ENCODE measurements around the gene ITFG2.

DNA sequence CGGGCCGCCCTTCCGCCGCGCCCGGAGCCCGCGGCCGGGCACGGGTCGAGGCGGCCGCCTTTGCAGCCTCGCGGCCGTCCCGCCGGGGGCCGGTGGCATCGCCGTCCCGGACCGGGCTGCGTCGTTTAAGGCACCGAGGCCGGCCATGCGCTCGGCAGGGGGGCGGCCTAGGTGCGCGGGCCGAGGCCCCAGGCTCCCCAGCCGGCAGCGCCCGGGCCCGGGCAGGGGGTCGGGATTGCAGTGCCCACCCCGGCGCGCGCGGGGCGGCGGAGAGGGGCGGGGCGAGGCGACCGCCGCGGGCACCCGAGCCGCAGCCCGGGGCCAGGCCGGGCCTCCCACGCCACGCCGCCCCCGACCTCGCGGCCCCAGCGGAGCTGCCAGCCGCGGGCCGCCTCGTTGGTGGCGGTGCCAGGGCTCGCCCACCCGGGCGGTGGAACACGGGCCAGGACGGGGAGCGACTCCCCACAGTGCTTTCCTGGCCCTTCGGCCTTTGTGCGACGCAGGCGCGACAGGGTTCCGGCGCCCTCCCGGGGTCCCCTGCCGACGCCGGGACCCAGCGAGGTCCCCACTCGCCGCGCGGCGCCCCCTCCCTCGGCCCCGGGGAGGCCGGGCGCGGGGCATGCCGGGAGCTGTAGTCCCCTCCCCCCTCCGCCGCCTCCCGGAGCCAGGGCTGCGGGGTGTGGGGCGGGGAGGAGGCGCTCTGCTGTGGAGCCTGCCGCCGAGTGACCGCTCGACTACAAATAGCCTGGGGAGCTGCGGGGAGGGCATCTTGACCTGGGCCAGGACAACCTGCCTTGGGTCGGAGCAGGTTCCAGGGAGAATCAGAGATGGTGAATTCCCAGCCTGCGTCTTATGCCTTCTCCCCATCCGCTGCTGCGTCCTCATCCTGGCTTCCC is 16.9 kb upstream of the ITFG2 start:
- TF ChIP-seq, protein P1, sequence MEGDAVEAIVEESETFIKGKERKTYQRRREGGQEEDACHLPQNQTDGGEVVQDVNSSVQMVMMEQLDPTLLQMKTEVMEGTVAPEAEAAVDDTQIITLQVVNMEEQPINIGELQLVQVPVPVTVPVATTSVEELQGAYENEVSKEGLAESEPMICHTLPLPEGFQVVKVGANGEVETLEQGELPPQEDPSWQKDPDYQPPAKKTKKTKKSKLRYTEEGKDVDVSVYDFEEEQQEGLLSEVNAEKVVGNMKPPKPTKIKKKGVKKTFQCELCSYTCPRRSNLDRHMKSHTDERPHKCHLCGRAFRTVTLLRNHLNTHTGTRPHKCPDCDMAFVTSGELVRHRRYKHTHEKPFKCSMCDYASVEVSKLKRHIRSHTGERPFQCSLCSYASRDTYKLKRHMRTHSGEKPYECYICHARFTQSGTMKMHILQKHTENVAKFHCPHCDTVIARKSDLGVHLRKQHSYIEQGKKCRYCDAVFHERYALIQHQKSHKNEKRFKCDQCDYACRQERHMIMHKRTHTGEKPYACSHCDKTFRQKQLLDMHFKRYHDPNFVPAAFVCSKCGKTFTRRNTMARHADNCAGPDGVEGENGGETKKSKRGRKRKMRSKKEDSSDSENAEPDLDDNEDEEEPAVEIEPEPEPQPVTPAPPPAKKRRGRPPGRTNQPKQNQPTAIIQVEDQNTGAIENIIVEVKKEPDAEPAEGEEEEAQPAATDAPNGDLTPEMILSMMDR (IDR thresholded peaks at IDR 0.05; ENCODE audit: low read depth, low read length) = no peak
- no peak for TF ChIP-seq EZH2phosphoT487 (IDR thresholded peaks at IDR 0.05; ENCODE audit: low read depth)

Data from OCI-LY3 (cell line).